HCT116 (cell line): ENCODE data around the gene RHEX. TPM values are rescaled to one million over a fixed set of nuclear protein-coding genes. Genes with fewer than 3 reads are reported as not detected.

Experiments
- ATAC-seq: fragments of 200-7000 bp; cut with Tn5 transposase; 2 replicates; pipeline ENCODE4 v1.9.1; 2020; ENCODE audit warnings: mild to moderate bottlenecking, moderate library complexity
- BruUV-seq: library from RNA; stranded (reverse); fragments of 400-500 nt; replicated peaks from 2 replicates; lab custom pipeline; 2021; lab: Mats Ljungman, UMichigan
- CTCF ChIA-PET: fragments of 300-600 bp; sonication (Branson Sonifier 250); formaldehyde crosslinking; loops from one replicate; lab custom pipeline; 2021; ENCODE audit warnings: antibody characterized with exemption; lab: Charles Lee
- POLR2A ChIA-PET: fragments of 300-600, 350-600 bp; sonication (Branson Sonifier 250); formaldehyde crosslinking; loops from one replicate; lab custom pipeline; 2021; ENCODE audit warnings: antibody characterized with exemption; lab: Charles Lee
- RAD21 ChIA-PET, 2 experiments: fragments of 300-600 bp; sonication (Branson Sonifier 250); formaldehyde crosslinking; loops; one replicate each; lab custom pipeline; 2023; ENCODE audit warnings: low total read pairs in 2 of 2; ENCODE audit not compliant: uncharacterized antibody in 2 of 2, unreplicated experiment in 2 of 2, low non-redundant PET in 1 of 2; lab: Charles Lee
- DNase-seq: peaks from one replicate; pipeline ENCODE4 v3.0.0-alpha.2; 2010; ENCODE audit warnings: low read depth, low spot score
- H2AFZ ChIP-seq: fragments of 200-600 bp; shearing (Covaris generic), sonication (generic); 2 replicates; pipeline ENCODE4 v1.6.1; 2017; ENCODE audit warnings: low read depth, mixed run types, mixed read lengths, antibody characterized with exemption, low read length; ENCODE audit not compliant: poor library complexity, severe bottlenecking
- H3K27ac ChIP-seq: 2 replicates; pipeline ENCODE4 v1.5.1; 2012; ENCODE audit warnings: low read depth, low read length
- H3K27me3 ChIP-seq: fragments of 200-600 bp; sonication (generic); 2 replicates; pipeline ENCODE4 v1.6.1; 2016; ENCODE audit warnings: mixed run types, low read length, mixed read lengths; ENCODE audit not compliant: insufficient read depth
- H3K36me3 ChIP-seq, 2 experiments: fragments of 200-500 bp in 1 of 2; fragments of 200-600 bp in 1 of 2; sonication (Bioruptor generic) in 1 of 2; sonication (generic) in 1 of 2; 2 replicates each; pipeline versions ENCODE4 v1.5.1 to v1.6.1; 2014 to 2016; ENCODE audit warnings: low read length in 2 of 2, inconsistent platforms in 1 of 2, mixed read lengths in 1 of 2, mixed run types in 1 of 2; ENCODE audit not compliant: insufficient read depth in 2 of 2, control insufficient read depth in 1 of 2
- H3K4me1 ChIP-seq, 2 experiments: fragments of 200-600 bp in 1 of 2; sonication (generic) in 1 of 2; 2 replicates each; pipeline versions ENCODE4 v1.5.1 to v1.6.1; 2012 to 2017; ENCODE audit warnings: low read length in 2 of 2, inconsistent platforms in 1 of 2, mild to moderate bottlenecking in 1 of 2, mixed read lengths in 1 of 2, mixed run types in 1 of 2, moderate library complexity in 1 of 2; ENCODE audit not compliant: insufficient read depth in 2 of 2, control insufficient read depth in 1 of 2
- H3K4me2 ChIP-seq: fragments of 200-600 bp; sonication (generic); 2 replicates; pipeline ENCODE4 v1.6.1; 2017; ENCODE audit warnings: mixed run types, low read length, mixed read lengths
- H3K4me3 ChIP-seq, 2 experiments: fragments of 200-600 bp in 1 of 2; sonication (generic) in 1 of 2; replicated peaks in 1 of 2; 2 replicates each; pipeline ENCODE4 v1.5.1; 2011 to 2016; ENCODE audit warnings: low read length in 2 of 2, control low read depth in 1 of 2, low read depth in 1 of 2, mild to moderate bottlenecking in 1 of 2, mixed read lengths in 1 of 2, mixed run types in 1 of 2
- H3K79me2 ChIP-seq: fragments of 200-600 bp; sonication (generic); 2 replicates; pipeline ENCODE4 v1.6.1; 2017; ENCODE audit warnings: mild to moderate bottlenecking, mixed run types, low read length, moderate library complexity, mixed read lengths; ENCODE audit not compliant: insufficient read depth
- H3K9ac ChIP-seq: fragments of 200-600 bp; sonication (generic); 2 replicates; pipeline ENCODE4 v1.6.1; 2016; ENCODE audit warnings: low read length, mixed read lengths
- H3K9me2 ChIP-seq: fragments of 200-600 bp; sonication (generic), shearing (Covaris generic); 2 replicates; pipeline ENCODE4 v1.6.1; 2017; ENCODE audit warnings: mixed run types, mild to moderate bottlenecking, moderate library complexity; ENCODE audit not compliant: insufficient read depth
- H3K9me3 ChIP-seq, 2 experiments: fragments of 200-500 bp in 1 of 2; fragments of 200-600 bp in 1 of 2; sonication (Bioruptor generic) in 1 of 2; sonication (generic) in 1 of 2; 2 replicates each; pipeline ENCODE4 v1.6.1; 2014 to 2017; ENCODE audit warnings: low read length in 2 of 2, mixed read lengths in 2 of 2, inconsistent platforms in 1 of 2, low read depth in 1 of 2, mild to moderate bottlenecking in 1 of 2, mixed run types in 1 of 2, moderate library complexity in 1 of 2; ENCODE audit not compliant: control insufficient read depth in 1 of 2, insufficient read depth in 1 of 2
- H4K20me1 ChIP-seq: fragments of 200-600 bp; sonication (generic), shearing (Covaris generic); 2 replicates; pipeline ENCODE4 v1.6.1; 2017; ENCODE audit warnings: mixed run types, mild to moderate bottlenecking, moderate library complexity; ENCODE audit not compliant: insufficient read depth
- EGR1 ChIP-seq: IDR thresholded peaks from 2 replicates; pipeline ENCODE4 v1.6.1; 2012; ENCODE audit warnings: low read depth
- EZH2 ChIP-seq: fragments of 200-600 bp; sonication (generic); IDR thresholded peaks from 2 replicates; pipeline ENCODE4 v1.6.1; 2017; ENCODE audit warnings: antibody characterized with exemption, mixed run types
- JUND ChIP-seq: IDR thresholded peaks from 2 replicates; pipeline ENCODE4 v1.6.1; 2012
- POLR2A ChIP-seq: IDR thresholded peaks from 2 replicates; pipeline ENCODE4 v1.7.0; 2011; ENCODE audit warnings: borderline replicate concordance; ENCODE audit not compliant: insufficient read depth, insufficient read length; ENCODE audit errors: extremely low read depth
- POLR2AphosphoS5 ChIP-seq: IDR thresholded peaks from 2 replicates; pipeline ENCODE4 v1.6.1; 2011; ENCODE audit warnings: mild to moderate bottlenecking, low read depth, low read length, moderate library complexity
- SP1 ChIP-seq: IDR thresholded peaks from 2 replicates; pipeline ENCODE4 v1.6.1; 2012; ENCODE audit warnings: low read depth
- intact Hi-C: fragments of 100-400 bp; cut with micrococcal nuclease; formaldehyde crosslinking; loops from 2 replicates; pipeline ENCODE4 v1.10.0; 2022
- total RNA-seq: library from RNA; stranded (reverse); gene quantifications from one replicate; pipeline ENCODE4 v1.2.1, GENCODE V29; 2021; ENCODE audit not compliant: unreplicated experiment
- TF ChIP-seq, protein P1 (sequence below): IDR thresholded peaks from 2 replicates; pipeline ENCODE4 v1.6.1; 2011; ENCODE audit warnings: mild to moderate bottlenecking, low read length, moderate library complexity; ENCODE audit not compliant: insufficient replicate concordance; ENCODE audit errors: extremely low read depth
- TF ChIP-seq, protein P2 (sequence below): IDR thresholded peaks from 2 replicates; pipeline ENCODE4 v1.6.1; 2012
- TF ChIP-seq, protein P3 (sequence below), 3 experiments: fragments of 200-600 bp in 1 of 3; sonication (generic) in 1 of 3; IDR thresholded peaks in 2 of 3; conservative IDR thresholded peaks in 1 of 3; 2 replicates each; pipeline ENCODE4 v1.5.1; 2012 to 2017; ENCODE audit warnings: low read depth in 2 of 3, low read length in 2 of 3, antibody characterized with exemption in 1 of 3, borderline replicate concordance in 1 of 3, control low read depth in 1 of 3, mild to moderate bottlenecking in 1 of 3, mixed read lengths in 1 of 3, mixed run types in 1 of 3, moderate library complexity in 1 of 3; ENCODE audit not compliant: insufficient read depth in 1 of 3
- TF ChIP-seq, protein P4 (sequence below): IDR thresholded peaks from 2 replicates; pipeline ENCODE4 v1.6.1; 2012
- TF ChIP-seq, protein P5 (sequence below): IDR thresholded peaks from 2 replicates; pipeline ENCODE4 v1.6.1; 2012; ENCODE audit warnings: low read depth

Gene RHEX
- total RNA-seq, 1 experiment from 2014 or later = not detected

DNA sequence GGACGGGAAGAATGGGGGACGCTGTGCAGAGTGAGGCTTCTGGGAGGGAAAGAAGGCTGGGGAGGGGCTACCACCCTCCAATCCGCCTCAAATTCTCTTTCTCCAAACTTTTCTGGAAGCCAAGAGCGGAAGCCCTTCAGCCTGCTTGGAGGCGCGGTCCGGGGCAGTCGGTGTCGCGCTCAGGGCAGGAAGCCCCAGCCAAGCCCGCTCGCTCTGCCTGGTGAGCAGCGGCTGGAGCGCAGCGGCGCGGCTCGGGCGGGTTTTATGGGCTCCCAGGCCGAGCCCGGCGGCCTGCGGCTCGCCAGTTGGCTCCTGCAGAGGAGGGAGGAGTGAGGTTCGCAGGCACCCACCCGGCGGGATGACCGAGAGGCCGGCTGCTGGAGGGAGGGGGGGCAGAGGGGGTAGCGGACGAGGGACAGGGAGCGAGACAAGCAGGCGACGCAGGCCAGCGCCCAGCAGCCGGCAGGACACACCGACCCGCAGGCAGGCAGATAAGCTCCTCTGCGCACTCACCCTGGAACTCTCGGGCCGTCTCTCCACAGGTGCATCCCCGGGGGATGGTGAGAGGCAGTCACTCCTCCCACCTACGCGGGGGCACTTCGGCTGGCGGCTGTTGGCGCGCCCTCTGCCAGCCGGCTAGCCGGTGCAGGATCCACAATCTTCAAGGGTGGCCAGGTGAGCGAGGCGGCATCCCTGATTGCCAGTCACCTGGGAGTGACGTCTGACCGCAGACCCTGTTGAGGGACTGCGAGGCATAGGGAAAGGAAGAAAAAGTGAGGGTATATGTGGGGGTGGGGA, 64.4 kb downstream of the RHEX start, which contains the start of gene AVPR1B:
Gene AVPR1B, minus strand, starts transcription at position 238 of the 798 bp plus-strand sequence. CDS start 498 bp downstream, outside the sequence.
- Histone ChIP-seq H3K4me2 (peak within 1 kb of the TSS; percentile 74), H3K36me3 (no peaks in the 10 kb centered on the region), H3K79me2 (no peaks in the 10 kb centered on the region), H3K9me3 (0 out of 4 replicates have a peak, but pooled peaks cover 0 to 3% of the 10 kb centered on the region in 2 experiments), H4K20me1 (no peaks in the 10 kb centered on the region), H3K27me3 (no peaks in the 10 kb centered on the region), H2AFZ (peak within 1 kb of the TSS; percentile 74), H3K9ac (no peak within 1 kb of the TSS), H3K27ac (no peak within 1 kb of the TSS), H3K4me3 (peak within 1 kb of the TSS; percentile 19 to 48), H3K9me2 (no peaks in the 10 kb centered on the region), H3K4me1 (peaks cover 0 to 10% of the 10 kb centered on the region in 2 experiments; a peak in 1 of 4 replicates)
- RAD21 ChIA-PET = interaction anchor here in 1 of 2 experiments (0.5 kb wide), 1 partner anchor 460 kb away, joined by 5 read pairs; no protein-coding TSS in a partner anchor
- POLR2A ChIA-PET = no interaction called here
- intact Hi-C loops = no loop called here
- no peak for TF ChIP-seq JUND
- TF ChIP-seq POLR2A = no peak
- TF ChIP-seq, protein P1, sequence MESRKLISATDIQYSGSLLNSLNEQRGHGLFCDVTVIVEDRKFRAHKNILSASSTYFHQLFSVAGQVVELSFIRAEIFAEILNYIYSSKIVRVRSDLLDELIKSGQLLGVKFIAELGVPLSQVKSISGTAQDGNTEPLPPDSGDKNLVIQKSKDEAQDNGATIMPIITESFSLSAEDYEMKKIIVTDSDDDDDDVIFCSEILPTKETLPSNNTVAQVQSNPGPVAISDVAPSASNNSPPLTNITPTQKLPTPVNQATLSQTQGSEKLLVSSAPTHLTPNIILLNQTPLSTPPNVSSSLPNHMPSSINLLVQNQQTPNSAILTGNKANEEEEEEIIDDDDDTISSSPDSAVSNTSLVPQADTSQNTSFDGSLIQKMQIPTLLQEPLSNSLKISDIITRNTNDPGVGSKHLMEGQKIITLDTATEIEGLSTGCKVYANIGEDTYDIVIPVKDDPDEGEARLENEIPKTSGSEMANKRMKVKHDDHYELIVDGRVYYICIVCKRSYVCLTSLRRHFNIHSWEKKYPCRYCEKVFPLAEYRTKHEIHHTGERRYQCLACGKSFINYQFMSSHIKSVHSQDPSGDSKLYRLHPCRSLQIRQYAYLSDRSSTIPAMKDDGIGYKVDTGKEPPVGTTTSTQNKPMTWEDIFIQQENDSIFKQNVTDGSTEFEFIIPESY = no peak
- peak; percentile 53; the same call in 1 of the 2 replicates for TF ChIP-seq EGR1
- TF ChIP-seq EZH2 = no peak
- no peak for TF ChIP-seq POLR2AphosphoS5
- TF ChIP-seq SP1 = no peak
- TF ChIP-seq, protein P2, sequence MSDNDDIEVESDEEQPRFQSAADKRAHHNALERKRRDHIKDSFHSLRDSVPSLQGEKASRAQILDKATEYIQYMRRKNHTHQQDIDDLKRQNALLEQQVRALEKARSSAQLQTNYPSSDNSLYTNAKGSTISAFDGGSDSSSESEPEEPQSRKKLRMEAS = no peak
- TF ChIP-seq, protein P3, sequence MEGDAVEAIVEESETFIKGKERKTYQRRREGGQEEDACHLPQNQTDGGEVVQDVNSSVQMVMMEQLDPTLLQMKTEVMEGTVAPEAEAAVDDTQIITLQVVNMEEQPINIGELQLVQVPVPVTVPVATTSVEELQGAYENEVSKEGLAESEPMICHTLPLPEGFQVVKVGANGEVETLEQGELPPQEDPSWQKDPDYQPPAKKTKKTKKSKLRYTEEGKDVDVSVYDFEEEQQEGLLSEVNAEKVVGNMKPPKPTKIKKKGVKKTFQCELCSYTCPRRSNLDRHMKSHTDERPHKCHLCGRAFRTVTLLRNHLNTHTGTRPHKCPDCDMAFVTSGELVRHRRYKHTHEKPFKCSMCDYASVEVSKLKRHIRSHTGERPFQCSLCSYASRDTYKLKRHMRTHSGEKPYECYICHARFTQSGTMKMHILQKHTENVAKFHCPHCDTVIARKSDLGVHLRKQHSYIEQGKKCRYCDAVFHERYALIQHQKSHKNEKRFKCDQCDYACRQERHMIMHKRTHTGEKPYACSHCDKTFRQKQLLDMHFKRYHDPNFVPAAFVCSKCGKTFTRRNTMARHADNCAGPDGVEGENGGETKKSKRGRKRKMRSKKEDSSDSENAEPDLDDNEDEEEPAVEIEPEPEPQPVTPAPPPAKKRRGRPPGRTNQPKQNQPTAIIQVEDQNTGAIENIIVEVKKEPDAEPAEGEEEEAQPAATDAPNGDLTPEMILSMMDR (IDR thresholded peaks at IDR 0.05 in 2 of 3, conservative IDR thresholded peaks at IDR 0.05 in 1 of 3; ENCODE audit: borderline replicate concordance in 1 of 3, insufficient read depth in 1 of 3, low read depth in 2 of 3, low read length in 2 of 3) = peak in 1 of 3 experiments; percentile 7; a peak in 1 of 6 replicates
- TF ChIP-seq, protein P4, sequence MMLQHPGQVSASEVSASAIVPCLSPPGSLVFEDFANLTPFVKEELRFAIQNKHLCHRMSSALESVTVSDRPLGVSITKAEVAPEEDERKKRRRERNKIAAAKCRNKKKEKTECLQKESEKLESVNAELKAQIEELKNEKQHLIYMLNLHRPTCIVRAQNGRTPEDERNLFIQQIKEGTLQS = no peak
- TF ChIP-seq, protein P5, sequence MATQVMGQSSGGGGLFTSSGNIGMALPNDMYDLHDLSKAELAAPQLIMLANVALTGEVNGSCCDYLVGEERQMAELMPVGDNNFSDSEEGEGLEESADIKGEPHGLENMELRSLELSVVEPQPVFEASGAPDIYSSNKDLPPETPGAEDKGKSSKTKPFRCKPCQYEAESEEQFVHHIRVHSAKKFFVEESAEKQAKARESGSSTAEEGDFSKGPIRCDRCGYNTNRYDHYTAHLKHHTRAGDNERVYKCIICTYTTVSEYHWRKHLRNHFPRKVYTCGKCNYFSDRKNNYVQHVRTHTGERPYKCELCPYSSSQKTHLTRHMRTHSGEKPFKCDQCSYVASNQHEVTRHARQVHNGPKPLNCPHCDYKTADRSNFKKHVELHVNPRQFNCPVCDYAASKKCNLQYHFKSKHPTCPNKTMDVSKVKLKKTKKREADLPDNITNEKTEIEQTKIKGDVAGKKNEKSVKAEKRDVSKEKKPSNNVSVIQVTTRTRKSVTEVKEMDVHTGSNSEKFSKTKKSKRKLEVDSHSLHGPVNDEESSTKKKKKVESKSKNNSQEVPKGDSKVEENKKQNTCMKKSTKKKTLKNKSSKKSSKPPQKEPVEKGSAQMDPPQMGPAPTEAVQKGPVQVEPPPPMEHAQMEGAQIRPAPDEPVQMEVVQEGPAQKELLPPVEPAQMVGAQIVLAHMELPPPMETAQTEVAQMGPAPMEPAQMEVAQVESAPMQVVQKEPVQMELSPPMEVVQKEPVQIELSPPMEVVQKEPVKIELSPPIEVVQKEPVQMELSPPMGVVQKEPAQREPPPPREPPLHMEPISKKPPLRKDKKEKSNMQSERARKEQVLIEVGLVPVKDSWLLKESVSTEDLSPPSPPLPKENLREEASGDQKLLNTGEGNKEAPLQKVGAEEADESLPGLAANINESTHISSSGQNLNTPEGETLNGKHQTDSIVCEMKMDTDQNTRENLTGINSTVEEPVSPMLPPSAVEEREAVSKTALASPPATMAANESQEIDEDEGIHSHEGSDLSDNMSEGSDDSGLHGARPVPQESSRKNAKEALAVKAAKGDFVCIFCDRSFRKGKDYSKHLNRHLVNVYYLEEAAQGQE = no peak
- ATAC-seq (peak; percentile 91), DNase-seq (no peak)
- CTCF ChIA-PET = no interaction called here
- no TSS peak for BruUV-seq
